ENCODE measurements around the gene MAPKBP1.

MAPKBP1 gene

DNA sequence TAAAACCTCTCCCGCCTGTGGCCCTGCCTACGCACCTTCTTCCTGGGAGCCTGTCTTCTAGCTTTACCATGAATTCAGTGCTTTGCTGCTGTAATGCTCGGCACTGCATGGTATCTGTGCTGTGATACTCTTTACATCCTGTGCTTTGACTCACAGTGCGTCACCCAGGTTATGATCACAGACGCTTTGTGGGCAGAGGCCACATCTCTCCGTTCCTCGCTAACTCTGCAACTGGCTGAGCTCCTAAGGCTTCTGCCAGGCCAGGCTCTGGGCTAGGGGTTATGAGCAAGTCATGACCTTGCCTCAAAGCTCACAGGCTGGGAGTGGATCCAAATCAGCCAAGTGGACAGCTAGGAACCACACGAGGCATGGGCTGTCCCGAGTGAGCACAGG is 96.4 kb downstream of the MAPKBP1 start:
- DNase-seq, result peak; percentile 67

- no peak for DNase-seq
These were observed 97.1 kb downstream of the MAPKBP1 start for GRCh38 chr15:41871175-41871905.

DNA sequence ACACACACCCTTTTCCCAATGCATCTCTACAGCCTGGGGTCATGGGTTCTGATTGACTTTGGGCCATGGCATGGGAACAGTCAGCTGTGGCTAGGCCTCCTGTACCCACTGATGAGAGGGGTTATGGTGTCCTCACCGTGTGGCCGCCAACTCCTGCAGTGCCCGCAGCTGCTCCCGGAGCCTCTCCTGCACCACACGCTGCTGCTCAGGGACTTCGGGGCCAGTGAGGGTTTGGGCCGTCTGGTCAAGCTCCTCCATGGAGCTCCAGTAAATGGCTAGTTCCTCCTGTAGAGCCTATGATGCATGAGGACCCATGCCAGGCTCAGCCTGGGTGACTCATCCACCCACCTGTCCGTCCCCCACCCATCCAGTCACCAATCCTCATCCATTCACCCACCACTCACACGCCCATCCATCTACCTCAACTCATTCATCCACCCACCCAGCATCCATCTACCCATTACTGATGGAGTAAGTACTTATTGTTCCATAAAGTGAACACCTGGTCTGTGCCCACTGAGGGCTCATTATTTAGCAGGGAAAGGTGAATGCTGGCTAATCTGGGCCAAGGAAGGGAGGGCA is 98.0 kb downstream of the MAPKBP1 start:
- no peak for DNase-seq

DNA sequence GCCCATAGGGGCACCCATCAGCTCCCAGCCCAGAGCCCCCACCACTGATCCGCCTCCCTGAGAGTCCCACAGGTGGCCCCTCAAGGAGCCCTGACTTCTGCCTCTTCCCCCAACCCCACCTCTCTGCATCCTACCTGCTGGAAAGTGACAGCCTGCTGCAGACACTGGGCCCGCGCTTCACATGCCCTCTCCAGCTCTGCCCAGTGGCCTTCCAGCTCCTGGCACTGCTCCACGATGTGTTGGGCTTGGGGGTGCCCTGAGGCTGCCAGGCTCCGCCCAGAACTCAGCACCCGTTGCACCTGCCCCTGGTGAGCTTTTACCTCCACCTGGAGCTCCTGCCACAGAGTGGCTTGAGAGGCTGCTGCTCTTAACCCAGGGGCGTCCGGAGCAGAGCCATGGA is 99.4 kb downstream of the MAPKBP1 start:
- DNase-seq, result no peak

- DNase-seq, result no peak
These were observed 100.5 kb downstream of the MAPKBP1 start for GRCh38 chr15:41874736-41875135.

GRCh38 chr15:41876007-41876406 is 101.7 kb downstream of the MAPKBP1 start:
- no peak for DNase-seq

GRCh38 chr15:41876689-41877088 is 102.4 kb downstream of the MAPKBP1 start:
- no peak for DNase-seq
